GM19372 (cell line): ENCODE measurements around the gene LRRC8B.
"Not testable (repeated sequence)": the region's sequence is repeated elsewhere in the genome, so short reads cannot be mapped to it uniquely, and the experiment has no call there.

Source experiments
- ATAC-seq: cut with Tn5 transposase; IDR thresholded peaks from one replicate; pipeline ENCODE4 v1.9.1; 2021; ENCODE audit warnings: mild to moderate bottlenecking, low read depth, moderate library complexity; ENCODE audit not compliant: unreplicated experiment

Gene LRRC8B

DNA sequence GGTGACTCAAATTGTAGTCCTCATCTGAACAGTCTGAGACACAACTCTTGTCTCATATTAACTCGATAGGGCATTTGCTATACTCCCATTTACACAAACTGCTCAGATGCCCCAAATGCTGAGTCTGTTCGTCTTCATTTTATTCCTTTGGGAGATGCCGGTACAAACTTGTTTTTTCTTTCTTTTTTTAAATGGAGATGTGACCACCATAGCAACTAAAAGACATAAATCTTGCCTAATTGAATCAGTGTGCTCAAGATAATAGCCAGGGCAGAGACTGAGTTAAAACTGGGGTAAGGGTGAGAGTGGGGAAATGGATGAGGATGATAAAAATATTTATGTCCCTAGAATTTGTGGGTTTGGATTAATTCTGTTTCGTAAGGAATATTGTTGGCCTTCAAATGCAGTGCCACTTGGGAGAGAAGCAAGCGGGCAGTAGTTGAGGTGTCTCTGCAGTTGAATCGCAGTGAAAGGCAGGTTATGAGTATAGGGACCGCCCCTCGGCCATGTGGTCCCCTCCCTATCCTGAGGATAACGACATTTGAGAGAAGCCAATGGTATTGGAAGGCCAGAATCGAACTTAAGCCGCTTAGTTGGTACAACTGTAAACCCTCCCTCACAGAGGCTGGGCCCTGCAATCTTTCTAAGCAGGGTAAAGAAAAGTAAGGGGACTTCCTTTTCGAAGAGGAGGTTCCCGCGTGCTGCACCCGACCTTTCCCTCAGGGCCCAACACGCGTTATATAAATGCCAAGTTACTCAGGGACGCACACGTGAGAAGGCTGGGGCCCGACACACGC is 859 bp upstream of the LRRC8B start:
- peak; percentile 18 for ATAC-seq

- peak; percentile 26 for ATAC-seq
Observed at GRCh38 chr1:89525169-89525855, 683 bp downstream of the LRRC8B start.

GRCh38 chr1:89527256-89527655 is 2.6 kb downstream of the LRRC8B start:
- no peak for ATAC-seq

GRCh38 chr1:89527750-89528381 is 3.2 kb downstream of the LRRC8B start:
- ATAC-seq: no peak

DNA sequence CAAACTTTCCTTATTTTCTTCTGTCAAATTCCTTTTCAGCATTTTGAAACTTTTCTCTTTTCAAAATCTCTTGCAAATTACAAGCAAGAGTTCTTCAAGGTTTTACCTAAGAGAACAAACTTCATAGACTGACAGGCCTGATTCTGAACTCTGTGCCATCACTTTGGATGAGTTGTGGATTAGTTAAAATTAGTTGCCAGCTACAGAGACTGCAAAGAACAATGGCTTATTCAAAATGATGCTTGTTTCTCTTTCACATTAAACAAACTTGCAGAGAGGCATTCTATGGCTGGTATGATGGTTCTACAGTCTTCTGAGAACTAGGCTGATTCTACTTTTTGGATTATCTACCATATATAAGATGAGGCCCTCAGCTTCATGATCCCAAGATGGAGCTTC is 3.8 kb downstream of the LRRC8B start:
- no peak for ATAC-seq

- no peak for ATAC-seq
Observed at GRCh38 chr1:89529196-89529595, 4.6 kb downstream of the LRRC8B start.

GRCh38 chr1:89530444-89531089 is 5.9 kb downstream of the LRRC8B start:
- ATAC-seq: no peak

GRCh38 chr1:89531480-89532139 is 7.0 kb downstream of the LRRC8B start:
- ATAC-seq: no peak

DNA sequence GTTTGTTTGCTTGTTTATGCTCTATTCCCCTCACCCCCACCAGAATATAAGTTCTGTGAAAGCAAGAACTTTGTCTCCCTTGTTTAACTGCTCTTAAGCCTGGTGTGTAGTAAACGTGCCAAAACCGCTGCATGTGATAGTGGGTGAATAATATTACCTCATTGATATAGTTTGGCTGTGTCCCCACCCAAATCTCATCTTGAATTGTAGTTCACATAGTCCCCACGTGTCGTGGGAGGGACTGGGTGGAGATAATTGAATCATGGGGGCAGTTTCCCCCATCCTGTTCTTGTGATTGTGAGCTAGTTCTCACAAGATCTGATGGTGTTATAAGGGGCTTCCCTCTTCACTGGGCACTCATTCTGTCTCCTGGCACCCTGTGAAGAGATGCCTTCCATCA is 7.6 kb downstream of the LRRC8B start:
- ATAC-seq: no peak

- no peak for ATAC-seq
Observed at GRCh38 chr1:89532866-89533265, 8.2 kb downstream of the LRRC8B start.

DNA sequence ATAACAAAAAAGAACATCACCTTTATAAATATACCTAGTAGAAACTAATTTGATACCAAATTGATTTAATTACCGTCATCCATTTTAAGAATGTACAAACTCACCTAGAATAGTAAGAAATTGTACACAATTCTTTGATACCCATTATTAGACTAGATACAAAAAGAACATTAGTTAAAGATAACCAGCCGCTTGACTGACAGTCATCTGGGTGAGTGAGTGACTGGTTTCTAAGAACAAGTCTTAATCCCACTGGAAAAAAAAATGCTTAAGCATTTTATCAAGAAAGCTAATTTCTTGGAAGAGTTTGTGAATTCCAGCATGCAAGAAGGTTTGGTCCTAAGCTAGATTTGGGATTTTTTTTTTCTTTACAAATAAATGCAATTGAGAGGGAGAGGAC is 10.9 kb downstream of the LRRC8B start:
- no peak for ATAC-seq

GRCh38 chr1:89536555-89537341 is 12.1 kb downstream of the LRRC8B start:
- no peak for ATAC-seq

- ATAC-seq: no peak
Observed at GRCh38 chr1:89538361-89538760, 13.7 kb downstream of the LRRC8B start.

DNA sequence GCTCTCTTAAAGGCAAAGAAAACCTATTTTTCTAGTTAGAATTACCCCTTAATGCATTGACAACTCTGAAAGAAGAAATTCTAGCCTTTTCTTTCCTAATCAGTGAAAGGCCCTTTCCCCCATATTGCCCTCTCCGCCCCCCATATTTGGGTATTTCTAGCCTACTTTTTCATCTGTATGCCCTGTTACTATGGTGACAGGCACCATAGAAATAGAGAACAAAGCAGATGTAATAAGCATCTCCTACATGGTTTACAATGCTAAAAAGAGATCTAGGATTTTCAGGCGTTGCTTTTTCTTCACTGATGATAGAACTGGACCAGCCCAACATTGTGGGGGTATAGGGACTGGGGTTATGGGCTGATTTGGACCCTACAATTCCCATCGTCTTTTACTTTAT is 14.5 kb downstream of the LRRC8B start:
- ATAC-seq: no peak

- no peak for ATAC-seq
Observed at GRCh38 chr1:89540406-89540970, 15.9 kb downstream of the LRRC8B start.

- ATAC-seq: no peak
Observed at GRCh38 chr1:89542345-89542744, 17.7 kb downstream of the LRRC8B start.

- not testable (repeated sequence) for ATAC-seq
Observed at GRCh38 chr1:89543632-89544031, 19.0 kb downstream of the LRRC8B start.

DNA sequence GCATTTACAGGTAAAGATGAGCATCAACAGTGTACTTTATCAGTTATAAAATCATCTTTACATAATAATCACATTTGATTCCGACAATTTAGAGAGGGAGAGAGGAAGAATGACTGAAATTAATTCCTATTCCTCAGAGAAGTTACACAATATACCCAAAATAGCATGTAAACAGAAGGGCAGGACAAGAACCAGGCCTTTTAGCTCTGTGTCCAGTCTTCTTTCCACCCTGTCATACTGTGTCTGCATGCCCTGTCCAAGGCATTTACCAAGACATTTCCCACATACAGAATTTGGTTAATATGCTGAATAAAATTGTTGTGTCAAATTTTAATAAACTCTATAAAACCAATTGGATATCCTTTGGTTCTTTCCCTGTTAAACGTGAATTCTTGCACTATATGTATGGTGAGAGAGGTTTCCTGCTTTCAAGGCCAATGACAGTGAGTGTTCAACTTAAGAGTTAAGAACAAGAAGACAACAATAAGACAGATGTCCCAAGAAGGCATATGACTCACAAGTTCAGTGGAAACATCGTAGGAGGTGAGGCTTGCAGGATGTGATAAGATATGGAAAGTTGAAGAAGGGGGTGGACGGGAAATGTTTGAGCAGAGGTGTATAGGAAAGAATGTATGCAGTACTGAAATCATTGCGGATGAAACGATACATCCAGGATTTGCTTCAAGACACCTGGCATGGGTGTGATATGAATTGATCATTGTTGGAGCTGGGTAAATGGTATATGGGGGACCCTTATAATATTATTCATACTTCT is 20.8 kb downstream of the LRRC8B start:
- no peak for ATAC-seq
